HepG2 (cell line): ENCODE measurements around the gene TF.

Experiments
- AFF4 ChIP-seq: sonication (generic); formaldehyde crosslinking; IDR thresholded peaks from 2 replicates; pipeline ENCODE4 v1.4.0; 2020; ENCODE audit warnings: missing genetic modification reagents
- CEBPB ChIP-seq: IDR thresholded peaks from 2 replicates; pipeline ENCODE4 v1.6.1; 2011; ENCODE audit warnings: low read depth, low read length, improper control_type of control experiment, borderline replicate concordance
- CHD2 ChIP-seq: IDR thresholded peaks from 2 replicates; pipeline ENCODE4 v1.6.1; 2011; ENCODE audit warnings: low read depth, low read length, improper control_type of control experiment
- ELF4 ChIP-seq: sonication (generic); formaldehyde crosslinking; IDR thresholded peaks from 2 replicates; pipeline ENCODE4 v1.5.0; 2020; ENCODE audit warnings: missing genetic modification reagents, mild to moderate bottlenecking, moderate library complexity, borderline replicate concordance
- EP300 ChIP-seq, 3 experiments: sonication (generic) in 1 of 3; formaldehyde crosslinking in 1 of 3; IDR thresholded peaks; 2 replicates each; pipeline versions ENCODE4 v1.5.1 to v1.6.1; 2011 to 2020; ENCODE audit warnings: low read depth in 2 of 3, low read length in 2 of 3, borderline replicate concordance in 1 of 3, improper control_type of control experiment in 1 of 3, mild to moderate bottlenecking in 1 of 3, missing genetic modification reagents in 1 of 3, moderate library complexity in 1 of 3
- HNRNPLL ChIP-seq: fragments of 200-400 bp; formaldehyde crosslinking; IDR thresholded peaks from 2 replicates; pipeline ENCODE4 v1.6.1; 2017; ENCODE audit warnings: mild to moderate bottlenecking, low read depth, low read length; ENCODE audit not compliant: poor library complexity, severe bottlenecking
- KLF6 ChIP-seq: IDR thresholded peaks from 2 replicates; pipeline ENCODE4 v1.8.0; 2016; ENCODE audit warnings: missing biosample characterization, missing genetic modification reagents
- NFKBIZ ChIP-seq: IDR thresholded peaks from 2 replicates; pipeline ENCODE4 v1.6.1; 2018; ENCODE audit warnings: missing genetic modification reagents, missing compliant biosample characterization
- POLR2A ChIP-seq, 2 experiments: IDR thresholded peaks; 2 replicates each; pipeline ENCODE4 v1.6.1; 2011; ENCODE audit warnings: low read depth in 2 of 2, low read length in 2 of 2, mild to moderate bottlenecking in 1 of 2, moderate library complexity in 1 of 2; ENCODE audit not compliant: insufficient read depth in 1 of 2
- ZNF138 ChIP-seq: sonication (generic); formaldehyde crosslinking; IDR thresholded peaks from 2 replicates; pipeline ENCODE4 v1.5.0; 2020; ENCODE audit warnings: mild to moderate bottlenecking, low read depth, missing genetic modification reagents
- TF ChIP-seq, protein P1 (sequence below): sonication (generic); formaldehyde crosslinking; IDR thresholded peaks from 2 replicates; pipeline ENCODE4 v1.5.0; 2020; ENCODE audit warnings: mild to moderate bottlenecking, missing genetic modification reagents, moderate library complexity
- TF ChIP-seq, protein P2 (sequence below): sonication (generic); formaldehyde crosslinking; IDR thresholded peaks from 2 replicates; pipeline ENCODE4 v1.5.0; 2020; ENCODE audit warnings: missing genetic modification reagents
- TF ChIP-seq, protein P3 (sequence below): sonication (generic); formaldehyde crosslinking; IDR thresholded peaks from 2 replicates; pipeline ENCODE4 v1.4.0; 2020; ENCODE audit warnings: missing genetic modification reagents
- TF ChIP-seq, protein P4 (sequence below): sonication (generic); formaldehyde crosslinking; conservative IDR thresholded peaks from 2 replicates; pipeline ENCODE4 v1.4.0; 2020; ENCODE audit warnings: missing genetic modification reagents

- no peak for TF ChIP-seq AFF4
- TF ChIP-seq, protein P1, sequence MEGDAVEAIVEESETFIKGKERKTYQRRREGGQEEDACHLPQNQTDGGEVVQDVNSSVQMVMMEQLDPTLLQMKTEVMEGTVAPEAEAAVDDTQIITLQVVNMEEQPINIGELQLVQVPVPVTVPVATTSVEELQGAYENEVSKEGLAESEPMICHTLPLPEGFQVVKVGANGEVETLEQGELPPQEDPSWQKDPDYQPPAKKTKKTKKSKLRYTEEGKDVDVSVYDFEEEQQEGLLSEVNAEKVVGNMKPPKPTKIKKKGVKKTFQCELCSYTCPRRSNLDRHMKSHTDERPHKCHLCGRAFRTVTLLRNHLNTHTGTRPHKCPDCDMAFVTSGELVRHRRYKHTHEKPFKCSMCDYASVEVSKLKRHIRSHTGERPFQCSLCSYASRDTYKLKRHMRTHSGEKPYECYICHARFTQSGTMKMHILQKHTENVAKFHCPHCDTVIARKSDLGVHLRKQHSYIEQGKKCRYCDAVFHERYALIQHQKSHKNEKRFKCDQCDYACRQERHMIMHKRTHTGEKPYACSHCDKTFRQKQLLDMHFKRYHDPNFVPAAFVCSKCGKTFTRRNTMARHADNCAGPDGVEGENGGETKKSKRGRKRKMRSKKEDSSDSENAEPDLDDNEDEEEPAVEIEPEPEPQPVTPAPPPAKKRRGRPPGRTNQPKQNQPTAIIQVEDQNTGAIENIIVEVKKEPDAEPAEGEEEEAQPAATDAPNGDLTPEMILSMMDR (CRISPR knock-in tag) = no peak
- no peak for TF ChIP-seq ELF4 (CRISPR knock-in tag)
- TF ChIP-seq CHD2 = no peak
- TF ChIP-seq, protein P2, sequence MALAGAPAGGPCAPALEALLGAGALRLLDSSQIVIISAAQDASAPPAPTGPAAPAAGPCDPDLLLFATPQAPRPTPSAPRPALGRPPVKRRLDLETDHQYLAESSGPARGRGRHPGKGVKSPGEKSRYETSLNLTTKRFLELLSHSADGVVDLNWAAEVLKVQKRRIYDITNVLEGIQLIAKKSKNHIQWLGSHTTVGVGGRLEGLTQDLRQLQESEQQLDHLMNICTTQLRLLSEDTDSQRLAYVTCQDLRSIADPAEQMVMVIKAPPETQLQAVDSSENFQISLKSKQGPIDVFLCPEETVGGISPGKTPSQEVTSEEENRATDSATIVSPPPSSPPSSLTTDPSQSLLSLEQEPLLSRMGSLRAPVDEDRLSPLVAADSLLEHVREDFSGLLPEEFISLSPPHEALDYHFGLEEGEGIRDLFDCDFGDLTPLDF = no peak
- no peak for TF ChIP-seq NFKBIZ
- TF ChIP-seq, protein P3, sequence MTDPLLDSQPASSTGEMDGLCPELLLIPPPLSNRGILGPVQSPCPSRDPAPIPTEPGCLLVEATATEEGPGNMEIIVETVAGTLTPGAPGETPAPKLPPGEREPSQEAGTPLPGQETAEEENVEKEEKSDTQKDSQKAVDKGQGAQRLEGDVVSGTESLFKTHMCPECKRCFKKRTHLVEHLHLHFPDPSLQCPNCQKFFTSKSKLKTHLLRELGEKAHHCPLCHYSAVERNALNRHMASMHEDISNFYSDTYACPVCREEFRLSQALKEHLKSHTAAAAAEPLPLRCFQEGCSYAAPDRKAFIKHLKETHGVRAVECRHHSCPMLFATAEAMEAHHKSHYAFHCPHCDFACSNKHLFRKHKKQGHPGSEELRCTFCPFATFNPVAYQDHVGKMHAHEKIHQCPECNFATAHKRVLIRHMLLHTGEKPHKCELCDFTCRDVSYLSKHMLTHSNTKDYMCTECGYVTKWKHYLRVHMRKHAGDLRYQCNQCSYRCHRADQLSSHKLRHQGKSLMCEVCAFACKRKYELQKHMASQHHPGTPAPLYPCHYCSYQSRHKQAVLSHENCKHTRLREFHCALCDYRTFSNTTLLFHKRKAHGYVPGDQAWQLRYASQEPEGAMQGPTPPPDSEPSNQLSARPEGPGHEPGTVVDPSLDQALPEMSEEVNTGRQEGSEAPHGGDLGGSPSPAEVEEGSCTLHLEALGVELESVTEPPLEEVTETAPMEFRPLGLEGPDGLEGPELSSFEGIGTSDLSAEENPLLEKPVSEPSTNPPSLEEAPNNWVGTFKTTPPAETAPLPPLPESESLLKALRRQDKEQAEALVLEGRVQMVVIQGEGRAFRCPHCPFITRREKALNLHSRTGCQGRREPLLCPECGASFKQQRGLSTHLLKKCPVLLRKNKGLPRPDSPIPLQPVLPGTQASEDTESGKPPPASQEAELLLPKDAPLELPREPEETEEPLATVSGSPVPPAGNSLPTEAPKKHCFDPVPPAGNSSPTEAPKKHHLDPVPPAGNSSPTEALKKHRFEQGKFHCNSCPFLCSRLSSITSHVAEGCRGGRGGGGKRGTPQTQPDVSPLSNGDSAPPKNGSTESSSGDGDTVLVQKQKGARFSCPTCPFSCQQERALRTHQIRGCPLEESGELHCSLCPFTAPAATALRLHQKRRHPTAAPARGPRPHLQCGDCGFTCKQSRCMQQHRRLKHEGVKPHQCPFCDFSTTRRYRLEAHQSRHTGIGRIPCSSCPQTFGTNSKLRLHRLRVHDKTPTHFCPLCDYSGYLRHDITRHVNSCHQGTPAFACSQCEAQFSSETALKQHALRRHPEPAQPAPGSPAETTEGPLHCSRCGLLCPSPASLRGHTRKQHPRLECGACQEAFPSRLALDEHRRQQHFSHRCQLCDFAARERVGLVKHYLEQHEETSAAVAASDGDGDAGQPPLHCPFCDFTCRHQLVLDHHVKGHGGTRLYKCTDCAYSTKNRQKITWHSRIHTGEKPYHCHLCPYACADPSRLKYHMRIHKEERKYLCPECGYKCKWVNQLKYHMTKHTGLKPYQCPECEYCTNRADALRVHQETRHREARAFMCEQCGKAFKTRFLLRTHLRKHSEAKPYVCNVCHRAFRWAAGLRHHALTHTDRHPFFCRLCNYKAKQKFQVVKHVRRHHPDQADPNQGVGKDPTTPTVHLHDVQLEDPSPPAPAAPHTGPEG (CRISPR knock-in tag) = no peak
- TF ChIP-seq HNRNPLL = no peak
- TF ChIP-seq CEBPB = no peak
- TF ChIP-seq, protein P4, sequence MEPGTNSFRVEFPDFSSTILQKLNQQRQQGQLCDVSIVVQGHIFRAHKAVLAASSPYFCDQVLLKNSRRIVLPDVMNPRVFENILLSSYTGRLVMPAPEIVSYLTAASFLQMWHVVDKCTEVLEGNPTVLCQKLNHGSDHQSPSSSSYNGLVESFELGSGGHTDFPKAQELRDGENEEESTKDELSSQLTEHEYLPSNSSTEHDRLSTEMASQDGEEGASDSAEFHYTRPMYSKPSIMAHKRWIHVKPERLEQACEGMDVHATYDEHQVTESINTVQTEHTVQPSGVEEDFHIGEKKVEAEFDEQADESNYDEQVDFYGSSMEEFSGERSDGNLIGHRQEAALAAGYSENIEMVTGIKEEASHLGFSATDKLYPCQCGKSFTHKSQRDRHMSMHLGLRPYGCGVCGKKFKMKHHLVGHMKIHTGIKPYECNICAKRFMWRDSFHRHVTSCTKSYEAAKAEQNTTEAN = no peak
- no peak for TF ChIP-seq ZNF138 (CRISPR knock-in tag)
- TF ChIP-seq EP300 (IDR thresholded peaks at IDR 0.05; ENCODE audit: low read depth in 2 of 2, low read length in 2 of 2) = no peak
- TF ChIP-seq EP300 (CRISPR knock-in tag; IDR thresholded peaks at IDR 0.05; ENCODE audit: borderline replicate concordance) = no peak
- no peak for TF ChIP-seq KLF6 (CRISPR knock-in tag)
- no peak for TF ChIP-seq POLR2A (IDR thresholded peaks at IDR 0.05; ENCODE audit: insufficient read depth in 1 of 2, low read depth in 2 of 2, low read length in 2 of 2)
Observed at GRCh38 chr3:133841196-133841595, 95.0 kb downstream of the TF start.
